NOMO-1 treated with dmso at 0.1 percent for 144 hours (cell line): ENCODE data around the gene SLC39A12.

Experiments used
- DNase-seq: peaks from one replicate; lab custom pipeline; 2025; ENCODE audit not compliant: unreplicated experiment; lab: John Stamatoyannopoulos, UW

The SLC39A12 gene

GRCh38 chr10:18043148-18044006 is 91.7 kb downstream of the SLC39A12 start:
- no peak for DNase-seq

- DNase-seq = peak; percentile 76
These were observed 93.4 kb downstream of the SLC39A12 start for GRCh38 chr10:18044976-18045720.

- no peak for DNase-seq
These were observed 104.9 kb downstream of the SLC39A12 start for GRCh38 chr10:18056583-18056982.

- no peak for DNase-seq
These were observed 108.3 kb downstream of the SLC39A12 start for GRCh38 chr10:18059826-18060559.

GRCh38 chr10:18066947-18067346 is 115.2 kb downstream of the SLC39A12 start:
- DNase-seq = no peak

- no peak for DNase-seq
These were observed 116.7 kb downstream of the SLC39A12 start for GRCh38 chr10:18068401-18068800.

GRCh38 chr10:18071591-18071990 is 119.9 kb downstream of the SLC39A12 start:
- DNase-seq = no peak

- no peak for DNase-seq
These were observed 121.6 kb downstream of the SLC39A12 start for GRCh38 chr10:18073314-18073713.

GRCh38 chr10:18075881-18076280 is 124.2 kb downstream of the SLC39A12 start:
- DNase-seq = no peak

- DNase-seq = no peak
These were observed 128.1 kb downstream of the SLC39A12 start for GRCh38 chr10:18079665-18080295.

GRCh38 chr10:18082381-18082780 is 130.7 kb downstream of the SLC39A12 start:
- DNase-seq = no peak

- no peak for DNase-seq
These were observed 134.1 kb downstream of the SLC39A12 start for GRCh38 chr10:18085855-18086254.

- DNase-seq = no peak
These were observed 135.0 kb downstream of the SLC39A12 start for GRCh38 chr10:18086746-18087145.

- no peak for DNase-seq
These were observed 135.6 kb downstream of the SLC39A12 start for GRCh38 chr10:18087355-18087754.
